NT2/D1 (cell line): ENCODE data around the gene MAOB.

Experiments
- SUZ12 ChIP-seq: IDR thresholded peaks from 2 replicates; pipeline ENCODE4 v1.6.1; 2011; ENCODE audit not compliant: insufficient read length, insufficient read depth; ENCODE audit errors: extremely low read depth
- YY1 ChIP-seq: IDR thresholded peaks from 2 replicates; pipeline ENCODE4 v1.6.1; 2011; ENCODE audit not compliant: insufficient read length, insufficient read depth

GRCh38 chrX:43822014-43822413 lies 60.2 kb downstream of the MAOB start:
- no peak for TF ChIP-seq YY1
- TF ChIP-seq SUZ12 = no peak
